ENCODE data around the gene CHD5. TPM values are rescaled to one million over a fixed set of nuclear protein-coding genes. Genes with fewer than 3 reads are reported as not detected.

Gene CHD5
- total RNA-seq, 1 experiment from 2014 or later, result 1.6 TPM

- Histone ChIP-seq H2AFZ (ENCODE audit: low read length) (no peak overlapping the region), H3K14ac (ENCODE audit: insufficient read depth, low read length) (no peak overlapping the region), H3K18ac (ENCODE audit: insufficient read length, low read depth, low read length) (no peak overlapping the region), H4K5ac (ENCODE audit: insufficient read length, low read depth, low read length) (no peak overlapping the region), H4K20me1 (ENCODE audit: control insufficient read depth, insufficient read depth, insufficient read length) (no peaks in the 10 kb centered on the region), H3K56ac (ENCODE audit: insufficient read length, low read depth, low read length) (no peak overlapping the region), H3K9ac (ENCODE audit: extremely low read depth, insufficient read length, low read length) (no peak overlapping the region), H2BK120ac (ENCODE audit: low read depth, low read length, poor library complexity, severe bottlenecking) (no peak overlapping the region), H3K23me2 (ENCODE audit: insufficient read length, low read depth, low read length, poor library complexity, severe bottlenecking) (peaks cover 3% of the 10 kb centered on the region), H2BK12ac (ENCODE audit: insufficient read length, low read depth, low read length) (no peak overlapping the region), H3K9me3 (ENCODE audit: control insufficient read depth, low read depth, low read length) (no peaks in the 10 kb centered on the region), H3K4ac (ENCODE audit: low read depth, low read length) (no peak overlapping the region), H2AK5ac (ENCODE audit: insufficient read length, low read length) (no peak overlapping the region), H3K27ac (ENCODE audit: insufficient read length, low read depth, low read length) (no peak overlapping the region), H2BK5ac (ENCODE audit: insufficient read length, low read length) (no peak overlapping the region), H3K79me1 (ENCODE audit: insufficient read depth, low read depth, low read length, poor library complexity, severe bottlenecking) (no peaks in the 10 kb centered on the region), H3T11ph (ENCODE audit: low read length) (no peak overlapping the region), H3K27me3 (ENCODE audit: insufficient read depth, low read length) (no peaks in the 10 kb centered on the region), H3K23ac (ENCODE audit: insufficient read length, low read depth, low read length) (no peak overlapping the region), H4K91ac (ENCODE audit: insufficient read length, low read depth, low read length) (no peak overlapping the region), H2BK15ac (ENCODE audit: low read depth, low read length) (no peak overlapping the region), H3K79me2 (ENCODE audit: insufficient read depth, low read length) (no peaks in the 10 kb centered on the region), H3K4me1 (ENCODE audit: insufficient read depth, low read length) (0 out of 2 replicates have a peak, but pooled peaks cover 2% of the 10 kb centered on the region), H4K8ac (replicated peaks; ENCODE audit: insufficient read length, low read depth, low read length) (no peak overlapping the region), H2BK20ac (ENCODE audit: low read depth, low read length, poor library complexity, severe bottlenecking) (no peak overlapping the region), H3K4me2 (ENCODE audit: insufficient read depth, insufficient read length, low read length) (no peak overlapping the region)
- DNase-seq, result no peak
- no CpG with 5 or more reads among the region's 8 CpGs for WGBS (ENCODE audit: extremely low coverage, insufficient read length, low lambda C conversion rate)
- no peak; the same call in 2 of the 3 replicates for TF ChIP-seq CTCF (conservative IDR thresholded peaks at IDR 0.05)
- no peak overlapping the region; a peak in 1 of 7 replicates for H3K27ac Mint-ChIP-seq
- no peaks in the 10 kb centered on the region; a peak in 1 of 7 replicates for H3K36me3 Mint-ChIP-seq (ENCODE audit: insufficient read depth in 1 of 3, low read depth in 3 of 3)
- H3K4me1 Mint-ChIP-seq, result peaks cover 15 to 25% of the 10 kb centered on the region in 2 experiments
- H3K9me3 Mint-ChIP-seq, result no peaks in the 10 kb centered on the region; a peak in 2 of 5 replicates
- no peak overlapping the region; a peak in 1 of 5 replicates for H3K4me3 Mint-ChIP-seq
- H3K27me3 Mint-ChIP-seq (ENCODE audit: low read depth), result peaks cover 23% of the 10 kb centered on the region
Measured at GRCh38 chr1:6053206-6053546, 126.9 kb downstream of the CHD5 start.
